Measurements from ENCODE around the gene GAB2.

GAB2 gene

GRCh38 chr11:78406568-78407196 is 10.9 kb downstream of the GAB2 start:
- H3K27ac ChIP-seq (ENCODE audit: low read length): peak overlapping the region; percentile 9; the same call in 1 of the 2 replicates
- peaks cover 100% of the 10 kb centered on the region for H3K79me2 ChIP-seq (ENCODE audit: insufficient read depth, low read length)

GRCh38 chr11:78405805-78406204 is 11.8 kb downstream of the GAB2 start:
- no peak for DNase-seq
- peaks cover 12% of the 10 kb centered on the region for H3K9me3 ChIP-seq (ENCODE audit: insufficient read depth, low read length, severe bottlenecking)
- ATAC-seq (ENCODE audit: insufficient read depth, low read depth): peak; percentile 36; the same call in 1 of the 3 replicates
- peak overlapping the region; percentile 8 for H3K27ac ChIP-seq (ENCODE audit: low read length)
- no peak overlapping the region for H3K4me2 ChIP-seq (ENCODE audit: insufficient read depth, low read length)
- TF ChIP-seq EZH2 (IDR thresholded peaks at IDR 0.05; ENCODE audit: borderline replicate concordance, low read depth, low read length, severe bottlenecking): no peak
- no peak for TF ChIP-seq CTCF (IDR thresholded peaks at IDR 0.05; ENCODE audit: borderline replicate concordance, extremely low read depth, low read length, poor library complexity, severe bottlenecking)
- H2AFZ ChIP-seq (ENCODE audit: low read depth, low read length): no peak overlapping the region
- H3K4me3 ChIP-seq (ENCODE audit: low read depth in 1 of 2, low read length in 2 of 2): no peak overlapping the region
- H3K9ac ChIP-seq (ENCODE audit: low read depth, low read length): no peak overlapping the region
- peaks cover 59% of the 10 kb centered on the region for H3K4me1 ChIP-seq (ENCODE audit: insufficient read depth, low read length)
- peaks cover 66% of the 10 kb centered on the region for H4K20me1 ChIP-seq (ENCODE audit: insufficient read depth, low read length)
- peaks cover 100% of the 10 kb centered on the region for H3K79me2 ChIP-seq (ENCODE audit: insufficient read depth, low read length)
- H3K27me3 ChIP-seq (ENCODE audit: insufficient read depth, low read length, poor library complexity): no peaks in the 10 kb centered on the region
- H3K36me3 ChIP-seq (ENCODE audit: insufficient read depth, low read length): peaks cover 62% of the 10 kb centered on the region

More at GRCh38 chr11:78406568-78407196, 10.9 kb downstream of the GAB2 start:
- H3K9me3 ChIP-seq (ENCODE audit: insufficient read depth, low read length, severe bottlenecking): peaks cover 14% of the 10 kb centered on the region
- DNase-seq (no peak), ATAC-seq (ENCODE audit: insufficient read depth, low read depth) (no peak)
- no peak overlapping the region for H3K9ac ChIP-seq (ENCODE audit: low read depth, low read length)
- no peak overlapping the region for H3K4me3 ChIP-seq (ENCODE audit: low read depth in 1 of 2, low read length in 2 of 2)
- peaks cover 52% of the 10 kb centered on the region for H3K4me1 ChIP-seq (ENCODE audit: insufficient read depth, low read length)
- TF ChIP-seq EZH2 (IDR thresholded peaks at IDR 0.05; ENCODE audit: borderline replicate concordance, low read depth, low read length, severe bottlenecking) (no peak), CTCF (IDR thresholded peaks at IDR 0.05; ENCODE audit: borderline replicate concordance, extremely low read depth, low read length, poor library complexity, severe bottlenecking) (no peak)
- peaks cover 63% of the 10 kb centered on the region for H3K36me3 ChIP-seq (ENCODE audit: insufficient read depth, low read length)
- H2AFZ ChIP-seq (ENCODE audit: low read depth, low read length): no peak overlapping the region
- H3K4me2 ChIP-seq (ENCODE audit: insufficient read depth, low read length): no peak overlapping the region
- peaks cover 58% of the 10 kb centered on the region for H4K20me1 ChIP-seq (ENCODE audit: insufficient read depth, low read length)
- no peaks in the 10 kb centered on the region for H3K27me3 ChIP-seq (ENCODE audit: insufficient read depth, low read length, poor library complexity)

GRCh38 chr11:78403781-78404180 is 13.8 kb downstream of the GAB2 start:
- Histone ChIP-seq H3K79me2 (ENCODE audit: insufficient read depth, low read length) (peaks cover 100% of the 10 kb centered on the region), H4K20me1 (ENCODE audit: insufficient read depth, low read length) (peaks cover 84% of the 10 kb centered on the region), H3K4me1 (ENCODE audit: insufficient read depth, low read length) (peaks cover 71% of the 10 kb centered on the region), H3K9ac (ENCODE audit: low read depth, low read length) (no peak overlapping the region), H3K4me3 (ENCODE audit: low read depth in 1 of 2, low read length in 2 of 2) (no peak overlapping the region), H2AFZ (ENCODE audit: low read depth, low read length) (no peak overlapping the region), H3K4me2 (ENCODE audit: insufficient read depth, low read length) (no peak overlapping the region), H3K9me3 (ENCODE audit: insufficient read depth, low read length, severe bottlenecking) (no peaks in the 10 kb centered on the region), H3K27me3 (ENCODE audit: insufficient read depth, low read length, poor library complexity) (no peaks in the 10 kb centered on the region), H3K36me3 (ENCODE audit: insufficient read depth, low read length) (peaks cover 47% of the 10 kb centered on the region), H3K27ac (ENCODE audit: low read length) (0 out of 2 replicates have a peak overlapping the region, but pooled peaks have one; percentile 28)
- no peak for DNase-seq
- TF ChIP-seq EZH2 (IDR thresholded peaks at IDR 0.05; ENCODE audit: borderline replicate concordance, low read depth, low read length, severe bottlenecking): no peak
- no peak for ATAC-seq (ENCODE audit: insufficient read depth, low read depth)

GRCh38 chr11:78402847-78403246 is 14.8 kb downstream of the GAB2 start:
- no peak; the same call in 2 of the 3 replicates for ATAC-seq (ENCODE audit: insufficient read depth, low read depth)
- Histone ChIP-seq H3K27ac (ENCODE audit: low read length) (peak overlapping the region; percentile 18; the same call in 1 of the 2 replicates), H3K4me3 (ENCODE audit: low read depth in 1 of 2, low read length in 2 of 2) (no peak overlapping the region), H3K4me1 (ENCODE audit: insufficient read depth, low read length) (peaks cover 70% of the 10 kb centered on the region), H3K27me3 (ENCODE audit: insufficient read depth, low read length, poor library complexity) (no peaks in the 10 kb centered on the region), H3K4me2 (ENCODE audit: insufficient read depth, low read length) (no peak overlapping the region), H2AFZ (ENCODE audit: low read depth, low read length) (no peak overlapping the region), H3K9me3 (ENCODE audit: insufficient read depth, low read length, severe bottlenecking) (no peaks in the 10 kb centered on the region), H3K36me3 (ENCODE audit: insufficient read depth, low read length) (peaks cover 42% of the 10 kb centered on the region), H4K20me1 (ENCODE audit: insufficient read depth, low read length) (peaks cover 82% of the 10 kb centered on the region), H3K79me2 (ENCODE audit: insufficient read depth, low read length) (peaks cover 100% of the 10 kb centered on the region), H3K9ac (ENCODE audit: low read depth, low read length) (no peak overlapping the region)
- no peak for DNase-seq
- TF ChIP-seq CTCF (IDR thresholded peaks at IDR 0.05; ENCODE audit: borderline replicate concordance, extremely low read depth, low read length, poor library complexity, severe bottlenecking) (no peak), EZH2 (IDR thresholded peaks at IDR 0.05; ENCODE audit: borderline replicate concordance, low read depth, low read length, severe bottlenecking) (no peak)

Measured in DND-41 (cell line).